ENCODE data around the gene HEXIM2.

GRCh38 chr17:45156242-45156641 is 5.4 kb upstream of the HEXIM2 start:
- TF ChIP-seq CTCF (IDR thresholded peaks at IDR 0.05 in 8 of 11, conservative IDR thresholded peaks at IDR 0.05 in 3 of 11) = no peak
- no peak for TF ChIP-seq POLR2A (IDR thresholded peaks at IDR 0.05)
